ENCODE results near the gene CDC42SE2. TPM values are rescaled to one million over a fixed set of nuclear protein-coding genes. Genes with fewer than 3 reads are reported as not detected.

The CDC42SE2 gene
- total RNA-seq, 1 experiment from 2014 or later: 20.7 TPM

- DNase-seq (ENCODE audit: low spot score): no peak
Observed at GRCh38 chr5:131436081-131436480, 172.2 kb downstream of the CDC42SE2 start.

GRCh38 chr5:131441184-131441583, 177.3 kb downstream of the CDC42SE2 start:
- no peak for DNase-seq (ENCODE audit: low spot score)

Small RNA genes within 50 kb of the gene (small RNA-seq; reads per million reads assigned to genes)
- gene AC004777.1: not detected
- not detected for gene RF02271

Other genes with a start within 250 kb of the CDC42SE2 start
- gene HINT1, start 98.8 kb upstream of the CDC42SE2 start, total RNA-seq (2014; rRNA removed; shearing (Covaris generic)): 132 and 136 TPM in 2 replicates
- gene LYRM7, start 93.1 kb upstream of the CDC42SE2 start, total RNA-seq (2014; rRNA removed; shearing (Covaris generic)): 1.9 and 3.0 TPM in 2 replicates

All from HT-29 (cell line).